Breast epithelium (tissue), 3 donors: ENCODE measurements around the gene SCGN.

ENCODE experiments used
- CTCF ChIP-seq, 3 donors: fragments of 450-650 bp; IDR thresholded peaks; one replicate each; pipeline ENCODE4 v1.5.1; 2016 to 2017; ENCODE audit warnings: antibody characterized with exemption in 3 of 3, mild to moderate bottlenecking in 3 of 3, moderate library complexity in 3 of 3
- POLR2A ChIP-seq: fragments of 450-650 bp; IDR thresholded peaks from one replicate; pipeline ENCODE4 v1.6.1; 2016; ENCODE audit warnings: antibody characterized with exemption, mild to moderate bottlenecking, moderate library complexity

- TF ChIP-seq CTCF (IDR thresholded peaks at IDR 0.05), result no peak
- no peak for TF ChIP-seq POLR2A
These were observed 51.0 kb downstream of the SCGN start for GRCh38 chr6:25703005-25703404.
